Kidney (tissue), 14 donors: Measurements from ENCODE around the gene BACE2. TPM values are rescaled to one million over a fixed set of nuclear protein-coding genes. Genes with fewer than 3 reads are reported as not detected.
A peak's percentile ranks its signal among the peaks of the same experiment; 100 is the strongest.

ENCODE experiments used
- DNase-seq, 5 donors: peaks; one replicate each; pipeline ENCODE4 v3.0.0-alpha.2; 2013 to 2020
- FAIRE-seq: peaks from 2 replicates; lab custom pipeline; 2012; peaks lifted over from hg19 to GRCh38; lab: Jason Lieb, UNC
- H3K27ac ChIP-seq, 2 donors: one replicate each; pipeline ENCODE4 v1.7.0; 2013; ENCODE audit warnings: low read depth in 2 of 2, low read length in 2 of 2, inconsistent platforms in 1 of 2
- H3K27me3 ChIP-seq: one replicate; pipeline ENCODE4 v1.7.1; 2013; ENCODE audit warnings: low read length, inconsistent platforms; ENCODE audit not compliant: control insufficient read depth, insufficient read depth
- H3K36me3 ChIP-seq, 3 donors: one replicate each; pipeline versions ENCODE4 v1.7.0 to v1.7.1; 2013; ENCODE audit warnings: low read length in 3 of 3, control low read depth in 1 of 3, inconsistent platforms in 1 of 3; ENCODE audit not compliant: insufficient read depth in 3 of 3, control insufficient read depth in 2 of 3
- H3K4me1 ChIP-seq, 3 donors: one replicate each; pipeline versions ENCODE4 v1.7.0 to v1.7.1; 2013; ENCODE audit warnings: low read length in 3 of 3, inconsistent platforms in 1 of 3, low read depth in 1 of 3; ENCODE audit not compliant: control insufficient read depth in 2 of 3, insufficient read depth in 2 of 3
- H3K4me3 ChIP-seq, 3 donors: one replicate each; pipeline versions ENCODE4 v1.7.0 to v1.8.1; 2013; ENCODE audit warnings: low read length in 3 of 3, control low read depth in 1 of 3, inconsistent platforms in 1 of 3
- H3K9ac ChIP-seq, 3 donors: one replicate each; pipeline versions ENCODE4 v1.7.0 to v1.7.1; 2013; ENCODE audit warnings: low read length in 3 of 3, control low read depth in 1 of 3, inconsistent platforms in 1 of 3
- H3K9me3 ChIP-seq, 3 donors: one replicate each; pipeline versions ENCODE4 v1.7.0 to v1.7.1; 2013; ENCODE audit warnings: low read length in 3 of 3, control low read depth in 1 of 3, inconsistent platforms in 1 of 3; ENCODE audit not compliant: control insufficient read depth in 2 of 3, insufficient read depth in 1 of 3
- intact Hi-C: fragments of 100-400 bp; cut with DNase I; formaldehyde crosslinking; loops from one replicate; pipeline ENCODE4 v1.11.1; 2022
- polyA plus RNA-seq: library from polyadenylated mRNA; stranded (reverse); fragments of 350-450 nt; fragmentation: Illumina TruSeq; extraction: RNeasy Lipid Tissue Mini Kit (QIAGEN cat#74804); gene quantifications from one replicate; pipeline ENCODE4 v1.2.3, GENCODE V29; 2014; ENCODE audit warnings: low read depth, low replicate concordance; ENCODE audit not compliant: insufficient read depth
- total RNA-seq: library from RNA; stranded (reverse); fragmentation: NEBNext Ultra II Directional; extraction: Animal tissue kit (Norgen Biotek cat#: 25700); gene quantifications from one replicate; pipeline ENCODE4 v1.2.1, GENCODE V29; 2021
- TF ChIP-seq, protein P1 (sequence below): IDR thresholded peaks from 3 replicates; pipeline ENCODE4 v1.5.1; 2012; ENCODE audit warnings: mild to moderate bottlenecking, moderate library complexity, borderline replicate concordance; ENCODE audit not compliant: insufficient read depth; ENCODE audit errors: extremely low read depth
- donor health status: control.
- donor health status: control.
- donor health status: control.
- donor health status: control.
- donor health status: control.
- donor health status: DM: yes; HTN: yes; CAD: no.
- donor health status: Normal renal cell carcinoma (clear cell type).

Gene BACE2
- total and polyA plus RNA-seq, 2 donors from 2014 or later: 55.5 to 65.7 TPM

DNA sequence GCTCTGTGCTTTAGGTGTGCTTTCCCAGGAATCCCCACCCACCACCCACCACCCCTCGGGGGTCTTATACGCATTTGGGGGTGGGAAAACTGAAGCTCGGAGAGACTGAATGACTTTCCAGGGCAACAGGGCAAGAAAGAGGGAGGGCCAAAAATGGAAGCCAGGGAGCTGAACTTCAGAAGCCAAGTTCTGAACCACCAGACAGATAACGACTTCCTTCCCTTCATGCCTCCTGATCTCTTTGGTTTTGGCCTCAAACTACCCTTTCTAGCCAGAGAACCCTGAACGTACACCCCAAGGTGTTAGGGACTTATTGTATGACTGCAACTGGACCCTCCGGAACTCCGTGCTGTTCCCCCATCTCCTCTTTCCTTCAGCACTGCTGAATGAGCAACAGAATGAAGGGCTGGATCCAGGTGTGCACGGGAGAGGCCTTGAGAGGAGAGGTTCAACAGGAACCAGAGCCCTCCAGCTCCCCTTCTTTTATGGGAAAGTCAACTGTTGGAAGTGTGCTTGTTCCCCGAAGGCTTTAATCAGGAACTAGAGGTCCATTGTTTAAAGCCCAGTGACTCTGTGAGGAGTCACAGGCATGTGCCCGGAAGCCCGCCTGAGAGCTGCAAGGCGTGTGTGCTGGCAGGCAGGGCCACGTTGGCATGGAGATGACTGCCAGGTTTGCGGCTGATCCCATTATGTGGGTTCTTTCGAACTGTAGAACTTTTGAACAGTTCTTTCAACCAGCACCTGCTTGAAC, 3.1 kb downstream of the BACE2 start:
- FAIRE-seq: no peak
- Histone ChIP-seq H3K27me3 (no peaks in the 10 kb centered on the region), H3K4me3 (no peak overlapping the region), H3K9me3 (no peaks in the 10 kb centered on the region), H3K4me1 (peaks cover 0 to 9% (median 0%) of the 10 kb centered on the region in 3 donors), H3K27ac (peak overlapping the region; percentile 71 to 78), H3K9ac (peak overlapping the region in 1 of 3 donors; percentile 48), H3K36me3 (no peaks in the 10 kb centered on the region)
- intact Hi-C loops: no loop called here
- TF ChIP-seq, protein P1, sequence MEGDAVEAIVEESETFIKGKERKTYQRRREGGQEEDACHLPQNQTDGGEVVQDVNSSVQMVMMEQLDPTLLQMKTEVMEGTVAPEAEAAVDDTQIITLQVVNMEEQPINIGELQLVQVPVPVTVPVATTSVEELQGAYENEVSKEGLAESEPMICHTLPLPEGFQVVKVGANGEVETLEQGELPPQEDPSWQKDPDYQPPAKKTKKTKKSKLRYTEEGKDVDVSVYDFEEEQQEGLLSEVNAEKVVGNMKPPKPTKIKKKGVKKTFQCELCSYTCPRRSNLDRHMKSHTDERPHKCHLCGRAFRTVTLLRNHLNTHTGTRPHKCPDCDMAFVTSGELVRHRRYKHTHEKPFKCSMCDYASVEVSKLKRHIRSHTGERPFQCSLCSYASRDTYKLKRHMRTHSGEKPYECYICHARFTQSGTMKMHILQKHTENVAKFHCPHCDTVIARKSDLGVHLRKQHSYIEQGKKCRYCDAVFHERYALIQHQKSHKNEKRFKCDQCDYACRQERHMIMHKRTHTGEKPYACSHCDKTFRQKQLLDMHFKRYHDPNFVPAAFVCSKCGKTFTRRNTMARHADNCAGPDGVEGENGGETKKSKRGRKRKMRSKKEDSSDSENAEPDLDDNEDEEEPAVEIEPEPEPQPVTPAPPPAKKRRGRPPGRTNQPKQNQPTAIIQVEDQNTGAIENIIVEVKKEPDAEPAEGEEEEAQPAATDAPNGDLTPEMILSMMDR: no peak
- DNase-seq: peak in 4 of 5 donors; percentile 18 to 89 (median 44)

DNA sequence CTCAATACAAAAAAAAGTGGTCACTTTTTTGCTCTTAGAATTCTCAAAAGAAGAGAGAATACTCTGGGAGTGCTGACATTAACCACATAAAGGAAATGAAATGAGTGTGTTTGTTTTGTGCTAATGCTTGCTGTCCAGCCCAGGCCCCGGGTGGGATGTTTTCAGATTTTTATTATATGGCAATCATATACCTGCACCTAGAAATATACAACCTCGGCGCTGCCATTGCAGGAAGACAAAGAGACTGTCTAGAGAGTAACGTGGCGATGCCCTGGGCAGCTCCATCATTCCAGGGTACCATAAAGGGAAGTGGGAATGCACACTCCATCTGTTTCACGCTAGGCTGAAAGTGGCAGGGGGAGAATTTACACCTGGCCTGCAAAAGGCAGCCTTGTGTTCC, 7.1 kb downstream of the BACE2 start:
- FAIRE-seq (no peak), DNase-seq (no peak)
- Histone ChIP-seq H3K27me3 (no peaks in the 10 kb centered on the region), H3K4me1 (peaks cover 0 to 10% (median 8%) of the 10 kb centered on the region in 3 donors), H3K9me3 (no peaks in the 10 kb centered on the region), H3K36me3 (no peaks in the 10 kb centered on the region), H3K27ac (no peak overlapping the region), H3K4me3 (no peak overlapping the region), H3K9ac (no peak overlapping the region)
- TF ChIP-seq, protein P1: no peak
- intact Hi-C loops: no loop called here

DNA sequence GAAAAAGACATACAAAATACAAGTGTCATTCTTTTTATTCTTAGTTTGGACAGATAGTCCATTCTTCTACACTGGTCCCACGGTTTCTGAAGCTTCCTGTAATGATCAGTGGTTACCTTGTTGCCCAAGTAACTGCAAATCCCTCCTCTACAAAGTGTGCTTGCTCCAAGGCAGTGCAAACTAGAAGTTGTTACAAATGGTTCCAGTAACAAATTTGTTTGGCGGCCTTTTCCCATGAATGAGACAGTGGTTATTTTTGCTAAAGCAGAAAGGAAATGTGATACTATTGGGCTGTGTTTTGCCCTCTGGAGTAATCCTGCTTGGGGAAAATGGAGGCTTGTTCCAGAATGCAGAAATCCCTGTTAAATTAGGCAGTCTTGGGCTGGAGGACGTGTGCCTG, 8.9 kb downstream of the BACE2 start:
- intact Hi-C loops: no loop called here
- TF ChIP-seq, protein P1: no peak
- Histone ChIP-seq H3K27ac (no peak overlapping the region), H3K36me3 (no peaks in the 10 kb centered on the region), H3K4me3 (no peak overlapping the region), H3K27me3 (no peaks in the 10 kb centered on the region), H3K4me1 (peaks cover 0 to 8% (median 7%) of the 10 kb centered on the region in 3 donors), H3K9me3 (no peaks in the 10 kb centered on the region), H3K9ac (no peak overlapping the region)
- FAIRE-seq (no peak), DNase-seq (no peak)
